HCEC 1CT (cell line): ENCODE measurements around the gene RRN3.
"Not testable (repeated sequence)": the region's sequence is repeated elsewhere in the genome, so short reads cannot be mapped to it uniquely, and the experiment has no call there.

Experiments
- DNase-seq: peaks from one replicate; pipeline ENCODE4 v3.0.0-alpha.2; 2017

Gene RRN3

DNA sequence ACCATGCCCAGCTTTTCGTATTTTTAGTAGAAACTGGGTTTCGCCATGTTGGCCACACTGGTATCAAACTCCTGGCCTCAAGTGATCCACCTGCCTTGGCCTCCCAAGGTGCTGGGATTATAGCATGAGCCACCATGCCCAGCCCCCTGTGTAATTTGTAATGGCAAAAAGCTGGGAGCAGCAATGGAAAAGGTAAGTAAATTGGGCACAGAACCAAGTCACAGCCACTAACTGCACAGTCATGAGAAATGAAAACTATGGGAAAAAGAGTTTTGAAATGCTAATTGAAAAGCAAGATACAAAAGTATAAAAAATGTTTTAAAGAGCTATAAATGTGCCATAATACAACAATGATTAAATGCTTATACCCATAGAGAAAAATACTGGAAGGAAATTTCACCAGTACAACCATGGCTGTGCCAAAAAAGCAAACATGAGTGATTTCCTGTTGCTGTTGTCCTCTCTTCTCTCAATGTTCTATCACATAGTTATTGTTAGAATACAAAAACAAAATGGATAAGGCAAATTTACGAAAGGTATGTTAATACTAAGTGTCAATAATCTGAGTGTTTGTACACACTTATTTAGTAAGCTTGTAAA is 44.4 kb downstream of the RRN3 start:
- DNase-seq = no peak

DNA sequence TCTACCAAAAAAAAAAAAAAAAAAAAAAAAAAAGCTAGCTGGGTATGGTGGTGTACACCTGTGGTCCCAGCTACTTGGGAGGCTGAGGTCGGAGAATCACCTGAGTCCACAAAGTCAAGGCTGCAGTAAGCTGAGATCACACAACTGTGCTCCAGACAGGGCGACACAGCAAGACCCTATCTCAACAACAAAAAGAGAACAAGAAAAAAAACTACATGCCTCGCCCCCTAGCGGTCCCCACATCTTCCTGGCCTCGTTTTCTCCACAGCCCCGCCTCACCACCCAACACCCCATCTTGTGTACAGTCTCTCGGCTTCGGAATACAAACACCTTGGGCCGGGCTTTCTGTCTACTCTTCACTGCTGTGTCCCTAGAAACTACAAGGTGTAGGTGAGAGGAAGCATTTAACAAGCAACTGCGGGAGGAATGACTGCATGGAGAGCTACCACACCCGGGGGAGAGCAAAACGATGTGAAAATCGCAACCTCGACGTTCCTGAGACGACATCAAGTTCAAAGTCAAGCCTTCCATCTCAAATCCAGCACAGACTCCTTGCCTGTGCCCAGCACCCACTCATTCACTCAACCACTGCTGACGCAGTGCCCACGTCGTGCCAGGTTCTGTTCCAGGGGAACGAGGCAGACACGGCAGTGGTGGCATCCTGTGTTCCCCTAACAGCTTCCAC is 47.2 kb downstream of the RRN3 start:
- DNase-seq = no peak

DNA sequence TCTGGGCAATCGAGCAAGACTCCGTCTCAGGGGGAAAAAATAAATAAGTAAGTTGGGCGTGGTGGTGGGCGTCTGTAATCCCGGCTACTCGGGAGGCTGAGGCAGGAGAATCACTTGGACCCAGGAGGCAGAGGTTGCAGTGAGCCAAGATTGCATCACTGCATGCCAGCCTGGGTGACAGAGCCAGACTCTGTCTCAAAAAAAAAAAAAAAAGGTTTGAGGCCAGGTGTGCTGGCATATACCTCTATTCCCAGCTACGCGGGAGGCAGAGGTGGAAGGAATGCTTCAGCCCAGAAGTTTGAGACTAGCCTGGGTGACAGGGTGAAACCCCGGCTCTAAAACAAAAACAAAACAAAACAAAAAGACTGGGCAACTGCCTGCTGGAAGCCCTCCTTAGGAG is 48.8 kb downstream of the RRN3 start:
- DNase-seq = not testable (repeated sequence)

DNA sequence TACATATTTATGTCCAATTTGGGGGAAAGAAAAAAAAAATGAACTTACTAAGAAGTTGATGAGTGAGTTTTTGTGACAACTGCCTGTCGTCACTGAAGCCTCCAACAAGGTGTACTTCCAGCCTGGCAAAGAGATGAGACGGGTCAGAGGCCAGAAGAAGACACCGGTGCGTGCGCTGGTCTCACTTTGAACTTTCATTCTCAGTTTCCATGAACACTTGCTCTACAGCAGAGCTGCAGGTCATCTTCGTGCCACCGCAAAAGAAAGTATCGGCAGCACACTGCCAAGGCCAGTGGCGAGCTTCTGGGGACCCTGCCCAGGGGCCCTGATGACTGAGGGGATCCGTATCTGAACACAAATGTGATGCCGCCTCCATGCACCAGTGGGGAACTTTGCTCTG is 49.8 kb downstream of the RRN3 start:
- DNase-seq = no peak

DNA sequence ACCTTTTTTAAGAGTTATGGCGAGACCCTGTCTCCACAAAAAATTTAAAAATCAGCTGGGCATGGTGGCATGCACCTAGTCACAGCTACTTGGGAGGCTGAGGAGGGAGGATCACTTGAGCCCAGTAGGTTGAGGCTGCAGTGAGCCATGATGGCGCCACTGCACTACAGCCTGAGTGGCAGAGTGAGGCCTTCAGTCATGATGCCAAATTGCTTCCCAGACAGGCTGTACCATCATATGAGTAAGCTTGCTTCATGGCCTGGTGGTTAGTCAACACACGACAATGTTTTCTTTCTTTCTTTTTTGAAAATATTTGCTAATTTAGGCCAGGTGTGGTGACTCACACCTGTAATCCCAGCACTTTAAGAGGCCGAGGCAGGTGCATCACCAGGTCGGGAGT is 50.7 kb downstream of the RRN3 start:
- no peak for DNase-seq

DNA sequence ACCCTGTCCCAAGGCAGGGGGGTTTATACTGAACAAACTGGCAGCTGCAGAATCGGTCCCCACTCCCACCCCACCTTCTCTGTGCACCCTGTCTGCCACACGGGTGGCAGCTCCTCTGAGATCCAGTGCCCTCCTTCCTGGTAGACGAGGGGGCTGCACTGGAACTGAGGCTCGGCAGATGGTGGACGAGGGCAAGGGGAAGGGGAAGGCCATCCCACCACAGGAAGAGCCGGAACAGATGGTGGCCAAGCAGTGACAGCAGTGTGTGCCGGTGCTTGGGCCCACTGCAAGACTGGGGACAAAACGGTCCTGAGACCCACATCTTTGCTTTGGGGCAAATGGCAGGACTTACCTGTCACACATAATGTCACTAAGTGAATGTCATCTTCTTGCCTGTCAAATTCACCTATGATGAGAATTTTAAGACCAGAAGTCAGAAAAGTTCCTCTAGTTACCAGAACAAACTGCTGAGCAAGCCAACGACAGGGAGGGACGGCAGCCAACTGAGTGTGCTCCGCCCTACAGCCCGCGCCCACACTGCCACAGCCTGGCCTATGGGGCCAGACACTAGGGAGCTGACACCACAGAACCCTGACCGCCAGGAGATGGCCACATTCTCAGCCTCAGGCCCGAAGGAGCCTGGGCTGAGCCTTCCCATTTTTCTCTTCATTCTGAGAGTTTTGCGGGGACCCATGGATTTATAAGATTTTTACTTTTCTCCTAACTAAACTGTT is 52.6 kb downstream of the RRN3 start:
- no peak for DNase-seq

DNA sequence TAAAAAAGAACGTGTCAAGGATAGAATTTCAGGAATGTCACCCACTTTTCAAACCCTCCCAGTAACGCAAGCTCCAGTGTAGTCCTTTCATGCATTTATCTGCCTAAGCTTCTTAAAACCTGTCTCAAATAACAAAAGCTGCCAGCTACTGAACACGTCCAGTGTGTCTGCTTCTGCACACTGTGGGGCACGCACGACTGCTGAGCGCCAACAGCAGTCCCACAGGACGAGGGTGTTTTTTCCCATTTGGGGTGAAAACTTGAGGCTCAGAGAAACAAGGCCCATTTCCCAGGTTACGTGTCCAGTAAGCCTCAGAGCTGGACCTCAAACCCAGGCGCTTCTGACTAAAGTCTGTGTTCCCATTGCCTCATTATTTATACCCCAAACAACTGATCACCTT is 55.4 kb downstream of the RRN3 start:
- no peak for DNase-seq

DNA sequence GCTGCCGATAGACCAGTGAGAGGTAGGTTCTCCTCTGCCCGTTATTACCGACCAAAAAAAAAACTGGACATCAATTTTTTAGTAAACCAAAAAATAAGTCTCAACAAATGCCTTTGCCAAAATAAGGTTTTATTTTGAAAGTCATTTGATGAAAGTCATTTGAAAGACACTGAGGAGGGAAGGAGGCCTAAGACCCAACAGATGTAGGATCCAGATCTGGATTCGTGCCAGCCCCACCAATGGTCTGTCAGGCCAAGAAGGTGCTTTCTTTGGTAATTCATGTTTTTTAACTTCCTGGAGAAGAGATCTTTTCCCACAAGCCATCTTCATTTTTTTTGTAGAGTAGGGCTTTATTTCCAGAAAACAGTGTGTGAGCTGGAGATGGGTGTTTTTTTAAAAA is 56.3 kb downstream of the RRN3 start:
- DNase-seq = no peak

DNA sequence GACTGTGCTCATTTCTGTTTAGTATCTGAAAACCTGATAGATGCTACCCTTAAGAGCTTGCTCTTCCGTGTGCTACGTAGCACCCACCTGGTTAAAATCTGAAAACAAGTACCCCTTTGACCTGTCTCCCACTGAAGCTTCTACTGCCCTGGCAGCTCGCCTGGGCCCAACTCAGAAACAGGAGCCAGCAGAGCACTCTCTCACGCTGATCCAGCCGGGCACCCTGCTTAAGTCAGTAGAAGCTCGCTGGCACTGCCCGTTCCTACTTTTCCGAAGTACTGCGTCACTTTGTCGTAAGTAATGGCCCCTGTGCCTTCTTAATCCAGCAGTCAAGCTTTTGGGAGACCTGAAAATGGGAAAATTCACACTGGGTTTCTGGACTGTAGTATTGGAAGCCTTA is 57.1 kb downstream of the RRN3 start:
- DNase-seq = no peak

DNA sequence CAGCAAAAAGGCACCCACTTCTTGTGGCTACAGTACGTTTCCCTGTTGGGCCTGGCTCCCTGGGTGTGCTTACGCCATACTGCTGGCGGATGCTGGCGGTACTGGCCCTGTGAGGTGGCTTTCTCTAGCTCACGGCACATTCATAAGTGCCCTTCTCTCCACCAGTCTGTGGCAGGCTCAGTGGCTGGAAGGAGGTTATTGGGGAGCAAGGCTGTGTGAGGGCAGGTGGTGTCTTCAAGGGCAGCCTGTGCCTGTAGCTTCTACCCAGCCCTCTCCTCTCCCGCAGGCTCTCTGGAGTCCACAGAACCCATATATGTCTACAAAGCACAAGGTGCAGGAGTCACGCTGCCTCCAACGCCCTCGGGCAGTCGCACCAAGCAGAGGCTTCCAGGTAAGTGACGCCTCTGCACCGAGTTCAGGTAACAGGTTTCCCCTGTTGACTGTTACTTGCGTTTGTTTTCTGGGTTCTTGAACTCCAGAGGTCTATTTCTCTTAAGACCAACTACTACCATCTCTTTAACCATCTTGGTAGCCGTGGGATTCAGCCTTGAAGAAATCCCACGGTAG is 58.8 kb downstream of the RRN3 start:
- DNase-seq = no peak

DNA sequence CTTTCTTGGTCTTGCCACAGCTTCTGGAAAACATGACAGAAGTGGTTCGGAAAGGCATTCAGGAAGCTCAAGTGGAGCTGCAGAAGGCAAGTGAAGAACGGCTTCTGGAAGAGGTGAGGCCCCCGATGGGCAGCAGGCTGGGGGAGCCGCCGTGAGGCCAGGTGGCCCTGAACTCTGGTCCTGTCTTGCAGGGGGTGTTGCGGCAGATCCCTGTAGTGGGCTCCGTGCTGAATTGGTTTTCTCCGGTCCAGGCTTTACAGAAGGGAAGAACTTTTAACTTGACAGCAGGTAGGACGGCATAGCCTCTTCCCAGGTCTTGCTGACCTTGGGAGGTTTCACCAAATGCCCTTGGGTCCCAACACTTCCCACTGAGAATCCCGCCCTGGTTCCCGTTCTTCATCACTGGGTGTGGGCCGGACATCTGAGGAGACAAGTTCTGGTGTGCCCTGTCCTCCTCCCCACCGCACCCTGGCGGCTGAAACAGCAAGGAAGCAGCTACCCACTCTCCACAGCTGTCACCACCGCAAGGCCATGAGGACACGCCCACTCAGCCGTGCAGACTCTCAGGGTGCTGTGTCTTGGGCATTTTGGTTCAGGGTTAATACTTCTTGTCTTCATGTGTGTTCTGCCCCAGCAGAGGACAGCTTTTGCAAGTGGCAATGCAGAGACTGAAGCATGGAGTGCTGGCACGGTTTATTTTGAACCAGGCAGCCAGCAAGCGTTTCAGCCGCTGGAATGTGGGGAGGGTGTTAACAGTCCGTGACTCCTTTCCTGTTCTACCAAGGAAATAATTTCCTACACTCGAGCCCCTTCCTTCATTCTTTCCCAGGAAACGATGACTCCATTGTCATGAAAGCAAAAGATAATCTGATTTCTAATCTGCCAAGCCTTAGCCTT is 59.6 kb downstream of the RRN3 start:
- no peak for DNase-seq

DNA sequence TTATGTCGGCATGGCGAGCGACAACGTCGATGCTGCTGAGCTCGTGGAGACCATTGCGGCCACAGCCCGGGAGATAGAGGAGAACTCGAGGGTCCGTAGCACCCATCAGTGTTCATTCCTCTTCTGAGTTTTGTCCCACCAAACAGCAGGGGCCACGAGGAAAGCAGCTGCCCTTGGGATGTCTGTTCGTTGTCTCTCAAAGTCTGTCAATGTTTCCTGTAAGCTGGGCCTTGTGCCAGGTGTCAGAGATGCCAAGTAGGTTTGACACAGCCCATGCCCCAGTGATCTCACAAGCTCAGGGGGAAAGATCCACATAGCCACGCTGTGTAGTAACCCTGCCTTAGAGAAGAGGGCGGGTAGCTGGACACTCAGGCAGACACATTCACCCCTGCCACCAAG is 60.8 kb downstream of the RRN3 start:
- DNase-seq = no peak

DNA sequence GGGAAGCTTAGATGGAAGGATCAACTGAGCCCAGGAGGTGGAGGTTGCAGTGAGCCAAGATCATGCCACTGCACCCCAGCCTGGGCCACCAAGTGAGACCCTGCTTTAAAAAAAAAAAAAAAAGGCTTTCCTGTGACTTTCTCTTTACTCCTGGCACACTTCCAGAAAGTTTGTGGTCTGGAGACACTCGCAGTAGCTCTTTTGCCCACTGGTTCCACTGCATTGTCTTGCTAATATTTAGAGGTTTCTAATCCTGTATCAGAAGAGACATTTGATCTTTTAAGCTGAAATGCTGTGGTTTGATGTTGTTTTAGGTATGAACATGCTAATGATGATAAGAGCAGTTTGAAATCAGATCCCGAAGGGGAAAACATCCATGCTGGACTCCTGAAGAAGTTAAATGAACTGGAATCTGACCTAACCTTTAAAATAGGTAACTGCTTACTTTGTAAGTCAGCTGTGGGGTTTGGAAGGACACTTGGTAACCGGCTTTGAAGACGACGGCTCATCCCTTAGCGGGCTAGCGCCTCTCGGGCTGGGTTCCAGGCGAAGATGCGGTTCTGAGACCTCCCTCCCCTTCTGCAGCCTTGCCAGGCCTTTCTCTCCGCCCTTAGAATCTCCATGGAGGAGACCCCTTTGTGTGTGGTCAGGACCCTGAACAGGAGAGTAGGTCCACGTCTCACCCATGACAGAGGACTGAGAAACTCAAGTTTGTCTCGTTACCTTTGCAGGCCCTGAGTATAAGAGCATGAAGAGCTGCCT is 61.3 kb downstream of the RRN3 start:
- DNase-seq = no peak

DNA sequence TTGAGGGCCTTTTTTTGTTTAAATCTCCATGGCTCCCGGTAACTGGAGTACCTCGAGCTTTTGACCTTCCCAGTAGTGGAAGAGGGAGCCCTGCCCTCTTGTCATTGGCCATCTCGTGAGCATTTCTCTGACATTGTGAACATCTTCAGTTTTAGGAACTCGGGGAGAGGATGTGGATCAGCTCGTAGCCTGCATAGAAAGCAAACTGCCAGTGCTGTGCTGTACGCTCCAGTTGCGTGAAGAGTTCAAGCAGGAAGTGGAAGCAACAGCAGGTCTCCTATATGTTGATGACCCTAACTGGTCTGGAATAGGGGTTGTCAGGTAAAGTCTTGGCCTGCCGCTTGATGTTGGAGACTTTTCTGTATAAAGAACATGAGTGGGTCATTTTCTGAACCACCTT is 62.5 kb downstream of the RRN3 start:
- no peak for DNase-seq

DNA sequence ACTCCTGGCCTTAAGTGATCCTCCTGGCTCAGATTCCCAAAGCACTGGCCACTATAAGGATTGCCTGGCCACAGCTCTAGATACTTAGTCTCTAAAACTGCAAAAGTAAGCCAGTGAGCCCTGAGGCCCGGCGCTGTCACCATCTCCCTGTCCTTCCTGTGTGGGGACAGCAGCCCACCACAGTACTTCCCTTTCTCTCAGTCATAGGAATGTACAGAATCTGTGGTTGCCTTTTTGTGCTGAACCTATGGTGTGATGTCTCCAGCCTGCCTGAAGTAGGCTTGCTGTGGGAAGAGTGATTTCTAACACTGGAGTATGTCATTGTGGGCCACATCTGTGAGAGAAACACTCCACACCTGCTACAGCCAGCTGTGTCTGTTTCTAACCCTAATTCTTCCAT is 62.9 kb downstream of the RRN3 start:
- no peak for DNase-seq

DNA sequence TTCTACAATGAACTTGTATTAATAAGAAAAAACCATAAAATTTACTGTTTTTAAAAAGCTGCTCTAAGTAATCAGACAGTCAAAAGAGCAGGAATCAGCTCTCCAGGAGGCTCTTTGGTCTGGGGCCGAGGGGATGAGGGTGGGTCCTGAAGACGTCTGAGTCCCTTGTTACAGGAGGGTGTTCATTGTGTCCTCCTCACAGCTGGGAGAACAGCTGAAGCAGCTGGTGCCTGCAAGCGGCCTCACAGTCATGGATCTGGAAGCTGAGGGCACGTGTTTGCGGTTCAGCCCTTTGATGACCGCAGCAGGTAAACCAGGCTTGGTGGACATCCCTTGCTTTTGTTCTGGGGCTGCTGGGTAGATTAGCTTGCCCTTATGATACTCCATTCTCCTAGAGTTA is 64.3 kb downstream of the RRN3 start:
- not testable (repeated sequence) for DNase-seq

DNA sequence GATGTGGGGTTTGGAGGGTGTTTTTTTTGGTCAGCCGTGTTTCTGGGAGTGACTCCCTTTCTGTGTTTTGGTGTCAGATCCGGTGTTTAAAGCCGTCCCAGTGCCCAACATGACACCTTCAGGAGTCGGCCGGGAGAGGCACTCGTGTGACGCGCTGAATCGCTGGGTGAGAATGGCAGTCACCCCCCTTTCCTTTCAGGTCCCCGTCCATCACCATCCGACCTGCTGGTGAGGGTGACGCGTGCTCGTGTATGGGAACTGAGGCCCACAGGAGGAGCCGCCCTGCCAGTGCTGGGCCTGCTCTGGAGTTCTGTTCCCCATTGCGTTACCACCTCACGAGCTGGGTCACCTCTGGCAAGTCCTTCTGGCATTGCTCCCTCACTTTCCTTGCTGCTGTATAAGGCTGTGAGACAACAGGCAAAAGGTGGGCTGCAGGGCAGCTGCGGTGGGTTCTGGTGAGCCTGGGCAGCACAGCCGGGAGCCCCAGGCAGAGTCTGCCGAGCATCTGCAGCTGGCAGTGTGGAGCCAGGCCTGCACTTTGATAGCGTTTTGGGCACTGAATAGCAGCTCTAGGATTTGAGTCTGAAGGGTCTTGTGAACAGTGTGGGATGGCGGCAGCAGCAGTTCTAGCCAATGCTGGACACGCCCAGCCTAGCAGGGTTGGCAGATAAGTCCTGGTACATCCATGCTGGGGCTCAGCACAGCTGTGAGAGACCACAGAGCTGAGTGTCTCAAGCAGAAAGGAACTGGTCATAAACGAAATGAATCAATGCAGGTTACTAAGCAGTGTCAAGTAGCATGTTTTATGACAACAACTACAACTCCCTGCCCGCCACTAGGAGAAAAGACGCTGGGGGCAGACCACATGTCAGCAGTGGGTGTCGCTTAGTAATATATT is 65.0 kb downstream of the RRN3 start:
- DNase-seq = not testable (repeated sequence)

DNA sequence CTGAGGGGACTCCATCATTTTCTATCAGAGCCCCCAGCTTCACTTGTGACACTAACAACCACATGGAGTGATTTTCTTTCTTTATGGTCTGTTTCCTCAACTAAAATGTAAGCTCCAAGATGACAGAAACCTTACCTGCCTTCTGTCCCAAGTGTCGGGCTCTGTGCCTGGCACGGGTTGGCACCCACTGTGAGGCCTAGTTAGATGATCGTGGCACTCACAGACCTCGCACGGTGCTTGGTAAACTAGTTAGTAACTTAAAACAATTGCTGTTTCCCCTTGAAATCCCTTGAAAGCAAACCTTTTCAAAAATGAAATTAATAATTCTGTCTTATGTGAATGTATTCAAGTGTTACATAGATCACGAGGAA is 65.7 kb downstream of the RRN3 start:
- not testable (repeated sequence) for DNase-seq

DNA sequence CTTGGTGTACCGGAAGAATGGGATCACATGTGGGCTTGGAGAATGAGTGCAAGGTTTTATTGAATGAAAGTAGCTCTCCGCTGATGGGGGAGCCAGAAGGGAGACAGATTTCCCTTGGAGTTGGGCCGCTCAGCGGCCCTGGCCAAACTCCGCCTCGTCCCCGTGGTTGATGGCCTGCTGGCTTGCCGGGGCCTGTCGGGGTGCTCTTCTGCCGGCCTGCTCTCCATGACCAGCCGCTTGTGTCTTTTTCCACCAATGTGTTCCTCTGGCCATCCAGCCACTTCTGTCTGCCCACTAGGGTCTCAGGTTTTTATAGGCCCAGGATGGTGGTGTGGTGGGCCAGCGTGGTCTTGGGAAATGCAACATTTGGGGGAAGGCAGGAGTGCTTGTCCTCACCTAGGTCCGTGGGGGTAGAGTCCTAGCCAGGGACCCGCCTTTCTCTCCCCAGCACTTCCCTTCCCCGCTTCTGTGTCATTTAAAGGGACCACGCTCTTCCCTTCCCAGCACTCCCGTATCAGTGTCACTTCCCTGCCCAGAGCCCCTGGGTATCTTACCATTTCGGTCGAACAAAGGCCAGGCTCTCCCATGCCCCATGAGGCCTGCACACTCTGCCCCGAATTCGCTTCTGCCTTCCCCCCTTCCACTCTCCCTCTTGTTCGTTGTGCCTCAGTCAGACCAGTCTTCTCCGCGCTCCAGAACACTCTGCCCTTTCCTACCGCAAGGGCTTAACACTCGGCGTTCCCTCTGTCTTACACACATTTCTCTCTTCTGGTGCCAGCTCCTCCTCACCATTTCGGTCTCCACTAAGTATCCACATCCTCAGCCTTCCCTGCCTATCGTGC is 66.3 kb downstream of the RRN3 start:
- not testable (repeated sequence) for DNase-seq

DNA sequence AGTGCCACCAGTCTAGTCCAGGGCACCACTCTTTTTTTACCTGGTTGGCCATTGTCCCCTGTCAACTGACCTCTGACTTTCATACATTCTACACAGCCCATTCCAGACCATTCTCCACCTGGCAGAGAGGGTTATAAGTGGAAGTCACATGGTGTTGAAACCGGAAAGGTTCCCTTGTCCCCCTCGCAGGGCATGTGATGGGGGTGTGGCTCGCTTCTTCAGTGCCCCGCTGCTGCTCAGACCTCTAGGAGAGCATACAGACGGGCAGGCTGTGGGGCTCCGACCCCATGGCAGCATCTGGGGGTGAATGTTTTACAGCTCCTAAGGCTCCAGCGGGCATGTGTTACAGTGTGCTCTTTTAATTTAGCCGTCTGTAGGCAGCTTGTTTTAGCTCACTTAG is 67.0 kb downstream of the RRN3 start:
- not testable (repeated sequence) for DNase-seq
